Stimulated activated CD4-positive, alpha-beta T cell treated with anti-CD3 and anti-CD28 coated beads, Interleukin-4, amount 100 ng/mL, for 24 hours (primary cell): ENCODE data around the gene NUDT9.
"Not testable (repeated sequence)": the region's sequence is repeated elsewhere in the genome, so short reads cannot be mapped to it uniquely, and the experiment has no call there.

Experiments used
- DNase-seq: peaks from one replicate; pipeline ENCODE4 v3.0.0-alpha.2; 2020

The NUDT9 gene

DNA sequence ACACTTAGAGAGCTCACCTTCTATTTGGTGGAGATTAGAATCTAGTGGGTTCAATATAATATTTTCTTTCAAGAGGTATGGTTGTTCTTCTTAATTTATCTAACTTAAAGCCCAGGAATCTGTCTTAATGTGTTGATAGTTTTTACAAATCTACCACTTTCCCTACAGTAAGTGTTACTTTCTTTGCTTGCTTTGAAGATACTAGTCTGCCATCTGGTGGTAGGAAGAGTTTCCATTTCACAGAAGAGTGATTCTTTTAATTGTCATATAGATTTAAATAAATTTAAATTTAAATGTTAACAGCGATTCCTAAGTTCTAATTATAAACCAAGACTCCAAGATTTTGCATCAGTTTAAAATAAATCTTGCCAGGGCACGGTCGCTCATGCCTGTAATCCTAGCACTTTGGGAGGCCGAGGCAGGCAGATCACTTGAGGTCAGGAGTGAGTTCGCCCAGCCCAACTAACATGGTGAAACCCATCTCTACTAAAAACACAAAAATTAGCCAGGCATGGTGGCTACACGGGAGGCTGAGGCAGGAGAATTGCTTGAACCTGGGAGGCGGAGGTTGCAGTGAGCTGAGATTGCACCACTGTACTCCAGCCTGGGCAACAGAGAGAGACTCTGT is 43.5 kb downstream of the NUDT9 start:
- no peak for DNase-seq

- no peak for DNase-seq
These were observed 47.0 kb downstream of the NUDT9 start for GRCh38 chr4:87469390-87469789.

GRCh38 chr4:87476934-87477333 is 54.6 kb downstream of the NUDT9 start:
- no peak for DNase-seq

DNA sequence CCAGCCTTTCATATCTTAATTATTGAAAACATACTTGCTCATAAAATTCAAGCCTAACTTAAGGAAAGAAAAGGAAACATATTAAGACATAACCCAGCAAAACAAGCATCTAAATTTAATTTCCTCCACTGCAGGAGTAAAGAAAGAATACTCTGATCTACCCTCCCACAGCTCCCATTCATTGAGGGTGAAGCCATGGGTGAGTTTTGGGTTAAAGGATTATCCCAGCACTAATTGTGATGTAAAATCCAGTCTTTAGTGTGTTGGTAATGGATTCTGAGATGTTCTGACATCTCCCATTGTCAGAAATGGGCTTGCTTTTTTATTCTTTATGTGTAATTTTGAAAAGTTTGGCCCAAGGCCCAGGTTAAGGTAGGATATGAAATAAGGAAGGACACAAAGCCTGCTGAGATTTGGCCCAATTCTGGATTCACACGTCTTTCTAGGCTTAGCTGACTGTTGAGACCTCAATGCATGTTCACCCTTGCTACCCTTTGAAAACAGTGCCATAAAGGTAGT is 56.4 kb downstream of the NUDT9 start:
- DNase-seq = no peak

DNA sequence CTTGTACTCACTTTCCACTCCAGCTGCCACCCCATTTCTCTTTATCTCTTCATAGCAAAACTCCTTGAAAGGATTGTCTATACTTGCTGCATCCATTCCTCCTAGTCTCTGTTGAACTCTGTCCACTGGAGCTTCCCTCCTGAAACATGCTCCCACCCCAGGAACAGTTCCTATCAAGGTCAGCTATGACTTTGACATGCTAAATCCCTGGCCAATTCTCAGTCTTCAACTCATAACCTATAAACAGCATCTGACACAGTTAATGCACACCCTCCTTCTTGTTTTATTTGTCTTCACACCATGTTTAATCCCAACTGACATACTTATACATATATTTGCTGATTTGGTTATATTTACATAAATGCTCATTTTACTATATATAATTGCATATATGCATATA is 59.0 kb downstream of the NUDT9 start:
- DNase-seq = no peak

DNA sequence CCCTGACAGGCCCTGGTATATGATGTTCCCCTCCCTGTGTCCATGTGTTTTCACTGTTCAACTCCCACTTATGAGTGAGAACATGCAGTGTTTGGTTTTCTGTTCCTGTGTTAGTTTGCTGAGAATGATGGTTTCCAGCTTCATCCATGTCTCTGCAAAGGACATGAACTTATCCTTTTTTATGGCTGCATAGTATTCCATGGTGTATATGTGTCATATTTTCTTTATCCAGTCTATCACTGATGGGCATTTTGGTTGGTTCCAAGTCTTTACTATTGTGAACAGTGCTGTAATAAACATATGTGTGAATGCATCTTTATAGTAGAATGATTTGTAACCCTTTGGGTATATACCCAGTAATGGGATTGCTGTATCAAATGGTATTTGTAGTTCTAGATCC is 60.9 kb downstream of the NUDT9 start:
- not testable (repeated sequence) for DNase-seq

DNA sequence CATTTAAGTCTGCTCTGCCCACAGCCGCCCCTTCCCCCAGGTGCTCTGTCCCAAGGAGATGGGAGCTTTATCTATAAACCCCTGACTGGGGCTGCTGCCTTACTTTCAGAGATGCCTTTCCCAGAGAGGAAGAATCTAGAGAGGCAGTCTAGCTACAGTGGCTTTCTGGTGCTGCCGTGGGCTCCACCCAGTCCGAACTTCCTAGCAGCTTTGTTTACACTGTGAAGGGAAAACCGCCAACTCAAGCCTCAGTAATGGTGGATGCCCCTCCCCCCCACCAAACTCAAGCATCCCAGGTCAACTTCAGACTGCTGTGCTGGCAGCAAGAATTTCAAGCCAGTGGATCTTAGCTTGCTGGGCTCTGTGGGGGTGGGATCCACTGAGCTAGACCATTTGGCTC is 66.3 kb downstream of the NUDT9 start:
- not testable (repeated sequence) for DNase-seq

GRCh38 chr4:87489678-87490077 is 67.3 kb downstream of the NUDT9 start:
- DNase-seq = no peak

GRCh38 chr4:87490664-87491369 is 68.4 kb downstream of the NUDT9 start:
- DNase-seq = no peak

DNA sequence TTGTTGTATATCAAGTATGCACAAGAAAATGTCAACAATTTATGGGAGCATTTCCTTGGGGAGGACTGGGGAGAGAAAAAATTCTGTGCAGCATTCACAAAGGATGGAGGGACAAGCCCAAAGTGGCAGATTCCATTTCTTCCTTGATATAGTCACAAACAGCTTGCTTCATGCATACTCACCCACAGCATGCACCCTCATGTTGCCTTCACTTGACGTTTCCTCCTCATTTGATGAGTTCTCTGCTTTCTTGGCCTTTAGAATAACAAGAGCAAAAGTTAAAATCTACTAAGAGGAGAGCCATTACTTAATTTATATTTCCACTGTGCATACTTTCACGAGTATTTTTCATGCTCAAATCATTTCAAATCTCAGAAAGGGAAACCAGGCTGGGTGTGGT is 69.1 kb downstream of the NUDT9 start:
- DNase-seq = no peak

DNA sequence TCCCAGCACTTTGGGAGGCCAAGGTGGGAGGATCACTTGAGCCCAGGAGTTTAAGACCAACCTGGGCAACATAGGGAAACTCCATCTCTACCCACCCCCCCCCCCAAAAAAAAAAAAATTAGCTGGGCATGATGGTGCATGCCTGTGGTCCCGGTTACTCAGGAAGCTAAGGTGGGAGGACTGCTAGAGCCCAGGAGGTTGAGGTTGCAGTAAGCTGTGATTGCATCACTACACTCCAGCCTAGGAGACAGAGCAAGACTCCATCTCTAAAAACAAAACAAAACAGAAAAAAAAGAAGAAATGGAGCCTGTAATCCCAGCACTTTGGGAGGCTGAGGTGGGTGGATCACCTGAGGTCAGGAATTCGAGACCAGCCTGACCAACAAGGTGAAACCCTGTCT is 69.5 kb downstream of the NUDT9 start:
- not testable (repeated sequence) for DNase-seq

DNA sequence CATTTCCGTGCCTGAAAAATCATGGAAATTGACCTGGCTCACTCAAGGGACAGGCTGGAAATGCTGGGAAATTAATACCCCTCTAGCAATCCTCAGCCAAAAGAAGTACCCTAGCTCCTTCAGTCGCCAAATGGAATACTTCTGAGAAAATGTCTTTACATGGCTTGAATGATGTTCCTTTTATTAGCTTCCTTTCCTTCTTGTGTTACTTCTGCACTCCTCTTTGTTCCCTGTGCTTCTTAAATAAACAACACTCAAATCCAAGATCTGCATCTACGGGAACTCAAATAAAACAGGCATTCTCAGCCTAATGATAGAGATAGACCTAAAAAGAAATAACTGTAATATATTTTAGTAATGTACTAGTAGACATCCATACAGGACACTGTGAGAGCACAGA is 70.7 kb downstream of the NUDT9 start:
- DNase-seq = no peak

DNA sequence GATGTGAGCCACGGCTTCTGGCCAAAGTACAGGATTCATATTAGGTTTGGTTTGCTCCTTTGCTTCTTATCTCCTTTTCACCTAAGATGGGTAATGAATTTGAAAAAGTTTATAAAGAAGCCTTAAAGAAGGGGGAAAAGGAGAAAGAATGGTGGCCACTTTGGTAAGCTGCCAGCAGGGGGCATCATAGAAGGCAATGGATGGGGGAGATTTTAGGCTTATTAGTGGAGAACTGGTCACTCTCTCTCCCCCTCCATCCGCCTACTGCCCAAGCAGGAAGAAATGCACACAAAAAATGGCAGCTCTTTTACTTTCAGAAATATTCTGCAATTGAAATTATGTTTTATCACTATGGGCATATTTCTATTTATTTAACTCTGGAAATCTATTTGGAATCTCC is 74.8 kb downstream of the NUDT9 start:
- no peak for DNase-seq

DNA sequence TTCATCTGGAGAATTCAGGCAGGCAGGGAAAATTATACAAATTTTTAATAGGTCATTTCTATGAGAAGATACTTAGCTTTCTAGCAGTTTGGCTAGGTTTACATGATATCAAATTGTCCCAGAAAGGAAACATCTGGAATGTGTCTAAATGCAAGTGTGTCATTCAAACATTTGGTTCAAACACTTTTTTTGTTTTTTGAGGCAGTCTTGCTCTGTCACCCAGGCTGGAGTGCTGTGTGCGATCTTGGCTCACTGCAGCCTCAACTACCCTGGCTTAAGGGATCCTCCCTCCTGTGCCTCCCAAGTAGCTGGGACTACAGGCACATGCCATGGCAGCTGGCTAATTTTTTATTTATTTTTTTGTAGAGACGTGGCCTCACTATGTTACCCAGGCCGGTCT is 75.2 kb downstream of the NUDT9 start:
- DNase-seq = no peak

DNA sequence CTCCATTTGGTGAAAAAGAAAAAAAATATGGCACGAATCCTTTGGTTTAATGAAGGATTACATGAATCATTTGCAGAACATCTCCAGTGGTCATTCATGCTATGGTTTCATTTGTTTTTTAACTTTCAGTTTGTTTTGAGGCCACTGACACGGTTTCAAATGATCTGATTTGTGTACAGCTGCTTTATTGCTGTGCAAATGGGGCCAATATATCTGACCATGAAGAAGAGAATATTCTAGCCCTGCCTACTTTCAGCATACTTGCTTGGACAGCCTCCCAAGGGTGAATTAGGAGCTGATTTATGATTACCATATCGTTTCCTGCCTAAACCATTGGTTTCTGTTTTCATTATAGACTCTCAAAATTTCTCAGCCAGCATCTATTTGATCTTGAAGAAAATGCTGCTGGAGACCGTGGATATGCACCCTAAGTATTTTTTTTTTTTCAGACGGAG is 76.1 kb downstream of the NUDT9 start:
- no peak for DNase-seq

- DNase-seq = no peak
These were observed 77.2 kb downstream of the NUDT9 start for GRCh38 chr4:87499403-87500091.

DNA sequence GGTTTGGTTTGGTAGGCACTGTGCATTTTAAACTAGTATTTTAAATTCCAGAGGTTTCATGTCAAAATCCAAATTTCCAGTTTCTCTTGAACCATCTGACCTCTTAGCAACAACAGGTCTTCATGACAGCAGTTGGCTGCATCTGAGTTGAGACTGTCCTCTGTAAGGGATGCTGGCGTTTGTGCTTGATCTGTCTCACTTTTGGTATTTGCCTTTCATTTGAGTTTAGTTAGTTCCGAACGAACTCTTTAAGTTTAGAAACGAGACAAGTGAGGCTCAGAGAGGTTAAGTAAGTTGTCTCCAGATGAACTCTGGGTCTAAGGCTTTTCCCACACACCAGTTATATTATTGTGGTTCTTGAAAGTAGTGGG is 77.7 kb downstream of the NUDT9 start:
- DNase-seq = no peak

DNA sequence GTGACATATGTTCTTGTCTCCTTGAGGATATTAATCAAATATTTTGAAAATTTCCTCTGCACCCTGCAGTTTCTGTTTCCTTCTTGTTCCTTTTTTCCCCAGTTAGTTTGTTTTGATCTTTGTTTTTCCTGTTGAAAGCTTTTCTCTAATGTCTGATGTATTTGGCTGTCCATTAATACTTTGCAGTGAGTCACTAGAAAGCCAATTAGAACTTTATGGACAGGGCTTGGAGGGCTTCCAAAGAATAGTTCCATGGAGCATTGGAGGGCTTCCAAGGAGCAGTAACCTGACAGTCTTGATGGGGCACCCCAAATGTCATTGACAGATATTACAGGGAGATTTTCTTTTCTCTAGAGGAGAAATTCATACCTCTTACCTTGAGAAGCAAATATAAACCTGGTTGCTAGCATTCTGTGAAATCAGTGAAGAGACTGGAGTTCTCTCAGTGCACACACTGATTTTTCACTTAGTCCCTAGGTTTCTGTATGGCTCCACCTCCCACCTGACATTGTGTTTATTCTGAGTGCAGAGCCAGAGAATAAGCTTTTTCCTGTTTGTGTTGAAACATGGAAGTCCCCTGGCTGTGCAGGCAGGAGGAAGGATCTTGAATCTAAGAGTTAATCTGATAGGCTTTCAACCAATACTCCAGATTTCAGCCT is 80.3 kb downstream of the NUDT9 start:
- no peak for DNase-seq

GRCh38 chr4:87505862-87506261 is 83.5 kb downstream of the NUDT9 start:
- DNase-seq = no peak

DNA sequence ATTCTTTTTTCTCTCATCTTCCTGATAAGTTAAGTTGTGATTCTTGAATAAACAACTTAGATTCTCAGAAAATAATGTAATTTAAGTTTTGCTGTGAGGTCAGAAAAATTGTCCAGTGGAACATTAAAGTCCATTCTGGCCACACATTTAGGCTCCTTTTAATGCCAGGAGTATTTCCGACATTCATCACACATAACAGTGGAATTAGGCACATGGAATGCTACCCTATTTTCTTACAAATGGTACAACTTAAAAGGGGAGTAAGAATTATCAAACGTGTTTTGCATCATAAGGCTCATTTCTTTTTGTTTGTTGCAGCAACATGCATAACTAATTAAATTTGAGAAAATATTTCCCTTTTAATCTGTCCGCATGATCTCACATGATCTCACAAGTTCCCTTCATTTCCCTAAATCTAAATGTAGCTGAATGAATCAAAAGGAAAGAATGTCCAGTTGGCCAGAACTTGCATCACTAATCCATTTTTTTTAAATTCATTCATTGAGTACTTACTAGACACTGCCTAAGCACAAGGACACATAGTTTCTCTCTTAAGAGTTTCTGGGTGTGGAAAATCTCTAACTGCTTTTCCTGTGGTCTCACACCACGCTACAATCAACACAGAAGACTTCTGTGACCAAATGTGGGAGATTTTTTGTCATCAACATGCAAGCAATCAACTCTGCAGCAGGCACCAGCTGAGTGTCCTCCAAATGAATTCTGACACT is 84.8 kb downstream of the NUDT9 start:
- no peak for DNase-seq
